Measurements from ENCODE around the gene NUP62. TPM values are rescaled to one million over a fixed set of nuclear protein-coding genes. Genes with fewer than 3 reads are reported as not detected.

Gene NUP62
- total RNA-seq, 1 donor from 2014 or later: 126 TPM

GRCh38 chr19:49870309-49870901, 58.9 kb downstream of the NUP62 start:
- intact Hi-C loops (cut with micrococcal nuclease): no loop called here

GRCh38 chr19:49869484-49870308, 59.6 kb downstream of the NUP62 start:
- intact Hi-C loops (cut with micrococcal nuclease): loop anchor here (1.0 kb wide), 1 partner anchor 8 kb away; the partner anchor contains the start of genes AKT1S1 and TBC1D17

- intact Hi-C loops (cut with micrococcal nuclease): loop anchor here (1.0 kb wide), 1 partner anchor 8 kb away; the partner anchor contains the start of genes AKT1S1 and TBC1D17
Measured at GRCh38 chr19:49869009-49869483, 60.3 kb downstream of the NUP62 start.

GRCh38 chr19:49866933-49867782, 62.1 kb downstream of the NUP62 start, which contains the start of gene PNKP:
PNKP (minus strand) TSS chr19:49867576; CDS start chr19:49867204, 372 bp downstream.
- intact Hi-C loops (cut with micrococcal nuclease): loop anchor here (1.0 to 2.0 kb wide), 3 partner anchors 17 to 101 kb away; partner anchors contain the start of gene MED25

- intact Hi-C loops (cut with micrococcal nuclease): no loop called here
Measured at GRCh38 chr19:49864890-49865289, 64.4 kb downstream of the NUP62 start.

- intact Hi-C loops (cut with micrococcal nuclease): no loop called here
Measured at GRCh38 chr19:49863935-49864320, 65.4 kb downstream of the NUP62 start.

- intact Hi-C loops (cut with micrococcal nuclease): no loop called here
Measured at GRCh38 chr19:49863254-49863934, 65.9 kb downstream of the NUP62 start.

GRCh38 chr19:49862391-49863253, 66.7 kb downstream of the NUP62 start:
- intact Hi-C loops (cut with micrococcal nuclease): no loop called here

GRCh38 chr19:49861541-49862378, 67.5 kb downstream of the NUP62 start:
- intact Hi-C loops (cut with micrococcal nuclease): no loop called here

- intact Hi-C loops (cut with micrococcal nuclease): no loop called here
Measured at GRCh38 chr19:49861107-49861506, 68.2 kb downstream of the NUP62 start.

- intact Hi-C loops (cut with micrococcal nuclease): no loop called here
Measured at GRCh38 chr19:49860336-49861102, 68.8 kb downstream of the NUP62 start.

- intact Hi-C loops (cut with micrococcal nuclease): no loop called here
Measured at GRCh38 chr19:49859682-49860335, 69.5 kb downstream of the NUP62 start.

GRCh38 chr19:49858088-49858985, 71.0 kb downstream of the NUP62 start:
- intact Hi-C loops (cut with micrococcal nuclease): no loop called here

GRCh38 chr19:49857838-49858087, 71.5 kb downstream of the NUP62 start:
- intact Hi-C loops (cut with micrococcal nuclease): no loop called here

- intact Hi-C loops (cut with micrococcal nuclease): no loop called here
Measured at GRCh38 chr19:49857061-49857837, 72.1 kb downstream of the NUP62 start.
